Mononuclear cell (primary cell): ENCODE results near the gene GTSF1L. TPM values are rescaled to one million over a fixed set of nuclear protein-coding genes. Genes with fewer than 3 reads are reported as not detected.

Experiments
- H3K27me3 ChIP-seq: 2 replicates; pipeline ENCODE4 v1.6.0; 2011; ENCODE audit warnings: low read length, control low read depth; ENCODE audit not compliant: insufficient read depth
- H3K4me1 ChIP-seq: 2 replicates; pipeline ENCODE4 v1.5.1; 2011; ENCODE audit warnings: mild to moderate bottlenecking, low read length, control low read depth; ENCODE audit not compliant: insufficient read depth
- H3K4me3 ChIP-seq: 2 replicates; pipeline ENCODE4 v1.5.1; 2011; ENCODE audit warnings: mild to moderate bottlenecking, low read length, moderate library complexity
- H3K9me3 ChIP-seq: 2 replicates; pipeline ENCODE4 v1.5.1; 2011; ENCODE audit warnings: low read depth, mild to moderate bottlenecking, control low read depth, low read length
- total RNA-seq: library from RNA; depleted of rRNA; stranded (reverse); fragments of >200 nt; gene quantifications from one replicate; pipeline ENCODE4 v1.2.3, GENCODE V29; 2012

GTSF1L gene
- total RNA-seq, 1 donor: not detected

- H3K4me1 ChIP-seq: peaks cover 57% of the 10 kb centered on the region
These were observed 25.2 kb upstream of the GTSF1L start for GRCh38 chr20:43752051-43752360.

GRCh38 chr20:43751167-43752050 is 24.6 kb upstream of the GTSF1L start:
- Histone ChIP-seq H3K27me3 (peaks cover 8% of the 10 kb centered on the region), H3K4me1 (peaks cover 63% of the 10 kb centered on the region), H3K4me3 (no peak overlapping the region), H3K9me3 (no peaks in the 10 kb centered on the region)

More at GRCh38 chr20:43752051-43752360, 25.2 kb upstream of the GTSF1L start:
- Histone ChIP-seq H3K9me3 (no peaks in the 10 kb centered on the region), H3K27me3 (peaks cover 8% of the 10 kb centered on the region), H3K4me3 (no peak overlapping the region)

GRCh38 chr20:43750774-43751166 is 24.0 kb upstream of the GTSF1L start:
- Histone ChIP-seq H3K4me3 (no peak overlapping the region), H3K4me1 (peaks cover 70% of the 10 kb centered on the region), H3K27me3 (peaks cover 8% of the 10 kb centered on the region), H3K9me3 (no peaks in the 10 kb centered on the region)

- H3K9me3 ChIP-seq: no peaks in the 10 kb centered on the region
- H3K4me1 ChIP-seq: peaks cover 79% of the 10 kb centered on the region
- H3K4me3 ChIP-seq: no peak overlapping the region
- peaks cover 6% of the 10 kb centered on the region for H3K27me3 ChIP-seq
These were observed 23.0 kb upstream of the GTSF1L start for GRCh38 chr20:43749734-43750294.

- no peak overlapping the region for H3K4me3 ChIP-seq
- no peaks in the 10 kb centered on the region for H3K9me3 ChIP-seq
- peaks cover 3% of the 10 kb centered on the region for H3K27me3 ChIP-seq
- H3K4me1 ChIP-seq: peaks cover 80% of the 10 kb centered on the region
These were observed 21.5 kb upstream of the GTSF1L start for GRCh38 chr20:43748274-43748673.

GRCh38 chr20:43746344-43747137 is 19.7 kb upstream of the GTSF1L start:
- Histone ChIP-seq H3K9me3 (no peaks in the 10 kb centered on the region), H3K4me3 (no peak overlapping the region), H3K4me1 (peaks cover 63% of the 10 kb centered on the region), H3K27me3 (peaks cover 3% of the 10 kb centered on the region)

GRCh38 chr20:43744966-43745730 is 18.3 kb upstream of the GTSF1L start:
- Histone ChIP-seq H3K9me3 (no peaks in the 10 kb centered on the region), H3K4me3 (no peak overlapping the region), H3K27me3 (peaks cover 2% of the 10 kb centered on the region), H3K4me1 (peaks cover 49% of the 10 kb centered on the region)

GRCh38 chr20:43744151-43744611 is 17.4 kb upstream of the GTSF1L start:
- Histone ChIP-seq H3K4me3 (no peak overlapping the region), H3K27me3 (no peaks in the 10 kb centered on the region), H3K4me1 (peaks cover 39% of the 10 kb centered on the region)

GRCh38 chr20:43740642-43741041 is 13.8 kb upstream of the GTSF1L start:
- Histone ChIP-seq H3K27me3 (no peaks in the 10 kb centered on the region), H3K9me3 (no peaks in the 10 kb centered on the region), H3K4me1 (peaks cover 9% of the 10 kb centered on the region), H3K4me3 (no peak overlapping the region)

More at GRCh38 chr20:43744151-43744611, 17.4 kb upstream of the GTSF1L start:
- no peaks in the 10 kb centered on the region for H3K9me3 ChIP-seq

- no peaks in the 10 kb centered on the region for H3K9me3 ChIP-seq
- H3K27me3 ChIP-seq: no peaks in the 10 kb centered on the region
- no peaks in the 10 kb centered on the region for H3K4me1 ChIP-seq
- H3K4me3 ChIP-seq: no peak overlapping the region
These were observed 12.4 kb upstream of the GTSF1L start for GRCh38 chr20:43739148-43739749.

- no peak overlapping the region for H3K4me3 ChIP-seq
- no peaks in the 10 kb centered on the region for H3K9me3 ChIP-seq
- H3K27me3 ChIP-seq: no peaks in the 10 kb centered on the region
- H3K4me1 ChIP-seq: no peaks in the 10 kb centered on the region
These were observed 11.1 kb upstream of the GTSF1L start for GRCh38 chr20:43737925-43738324.

- Histone ChIP-seq H3K4me3 (no peak overlapping the region), H3K4me1 (no peaks in the 10 kb centered on the region), H3K9me3 (no peaks in the 10 kb centered on the region), H3K27me3 (no peaks in the 10 kb centered on the region)
These were observed 9.9 kb upstream of the GTSF1L start for GRCh38 chr20:43736588-43737158.

- H3K4me3 ChIP-seq: no peak overlapping the region
These were observed 5.1 kb upstream of the GTSF1L start for GRCh38 chr20:43731927-43732326.

GRCh38 chr20:43731469-43731868 is 4.7 kb upstream of the GTSF1L start:
- Histone ChIP-seq H3K4me1 (peaks cover 9% of the 10 kb centered on the region), H3K27me3 (no peaks in the 10 kb centered on the region), H3K9me3 (no peaks in the 10 kb centered on the region), H3K4me3 (no peak overlapping the region)

More at GRCh38 chr20:43731927-43732326, 5.1 kb upstream of the GTSF1L start:
- no peaks in the 10 kb centered on the region for H3K9me3 ChIP-seq
- peaks cover 9% of the 10 kb centered on the region for H3K4me1 ChIP-seq
- H3K27me3 ChIP-seq: no peaks in the 10 kb centered on the region
